Measurements from ENCODE around the gene HOXB4.

Gene HOXB4

DNA sequence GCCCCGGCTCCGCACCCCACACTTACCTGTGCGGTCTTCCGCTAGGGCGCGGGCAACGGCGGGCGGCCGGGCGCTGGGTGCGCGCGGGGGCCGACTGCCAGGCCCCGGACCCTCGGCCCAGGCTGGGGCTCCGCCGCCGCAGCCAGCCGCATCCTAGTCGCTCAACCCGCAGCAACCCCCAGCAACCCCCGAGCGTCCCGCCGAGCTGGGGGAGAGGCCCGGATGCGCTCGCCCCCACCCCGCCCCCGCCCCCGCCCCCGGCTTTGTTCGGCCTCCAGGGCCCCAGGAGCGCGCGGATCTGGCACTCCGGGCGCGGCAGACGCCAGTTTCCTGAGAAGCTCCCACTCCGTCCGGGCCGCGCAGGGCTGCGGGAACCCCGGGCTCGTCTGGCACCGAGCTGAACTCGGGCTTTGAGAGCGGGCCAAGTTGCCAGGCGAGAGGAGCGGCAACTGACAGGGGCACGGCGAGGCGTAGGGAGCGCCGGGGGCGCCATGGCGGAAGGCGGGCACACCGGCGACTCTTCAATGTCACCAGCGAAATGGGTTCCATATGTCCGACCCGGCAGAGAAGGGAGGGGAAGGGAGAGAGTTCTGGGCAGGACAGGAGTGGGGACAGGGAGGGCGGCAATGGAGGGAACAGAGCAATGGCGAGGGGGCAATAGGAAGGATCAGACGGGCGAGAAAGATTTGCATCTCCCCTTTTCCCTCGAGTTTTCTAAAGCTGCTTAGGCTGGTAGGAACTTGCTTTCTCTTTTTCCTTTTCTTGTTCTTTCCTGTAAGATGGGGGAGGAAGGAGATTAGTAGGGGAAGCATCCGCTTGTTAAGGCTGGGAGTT, 13.7 kb downstream of the HOXB4 start:
- DNase-seq, result no peak
- no peak overlapping the region for H3K4me3 ChIP-seq (ENCODE audit: low read depth, low read length)
- H3K27me3 ChIP-seq, result peaks cover 99% of the 10 kb centered on the region
- no peaks in the 10 kb centered on the region for H3K9me3 ChIP-seq
- H3K36me3 ChIP-seq, result no peaks in the 10 kb centered on the region
- no peaks in the 10 kb centered on the region for H3K4me1 ChIP-seq
- TF ChIP-seq, protein P1, sequence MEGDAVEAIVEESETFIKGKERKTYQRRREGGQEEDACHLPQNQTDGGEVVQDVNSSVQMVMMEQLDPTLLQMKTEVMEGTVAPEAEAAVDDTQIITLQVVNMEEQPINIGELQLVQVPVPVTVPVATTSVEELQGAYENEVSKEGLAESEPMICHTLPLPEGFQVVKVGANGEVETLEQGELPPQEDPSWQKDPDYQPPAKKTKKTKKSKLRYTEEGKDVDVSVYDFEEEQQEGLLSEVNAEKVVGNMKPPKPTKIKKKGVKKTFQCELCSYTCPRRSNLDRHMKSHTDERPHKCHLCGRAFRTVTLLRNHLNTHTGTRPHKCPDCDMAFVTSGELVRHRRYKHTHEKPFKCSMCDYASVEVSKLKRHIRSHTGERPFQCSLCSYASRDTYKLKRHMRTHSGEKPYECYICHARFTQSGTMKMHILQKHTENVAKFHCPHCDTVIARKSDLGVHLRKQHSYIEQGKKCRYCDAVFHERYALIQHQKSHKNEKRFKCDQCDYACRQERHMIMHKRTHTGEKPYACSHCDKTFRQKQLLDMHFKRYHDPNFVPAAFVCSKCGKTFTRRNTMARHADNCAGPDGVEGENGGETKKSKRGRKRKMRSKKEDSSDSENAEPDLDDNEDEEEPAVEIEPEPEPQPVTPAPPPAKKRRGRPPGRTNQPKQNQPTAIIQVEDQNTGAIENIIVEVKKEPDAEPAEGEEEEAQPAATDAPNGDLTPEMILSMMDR (IDR thresholded peaks at IDR 0.05; ENCODE audit: low read depth, low read length), result no peak

DNA sequence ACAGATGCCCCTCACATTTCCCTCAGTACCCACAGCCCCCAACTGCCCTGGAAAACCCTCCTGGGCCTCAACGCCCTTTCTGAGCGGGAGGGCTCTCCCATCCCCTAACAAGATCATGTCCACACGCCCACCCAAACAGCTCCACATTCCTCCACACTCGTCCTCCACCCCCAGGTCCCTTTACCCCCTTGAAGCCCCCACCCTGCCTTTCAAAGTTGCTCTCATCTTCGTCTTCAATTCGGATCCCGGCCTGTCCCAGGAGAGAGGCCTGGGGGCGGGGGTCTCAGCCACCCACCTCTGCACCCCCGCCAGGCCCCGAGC, 14.3 kb downstream of the HOXB4 start:
- H3K27me3 ChIP-seq, result peaks cover 99% of the 10 kb centered on the region
- no peaks in the 10 kb centered on the region for H3K9me3 ChIP-seq
- TF ChIP-seq, protein P1 (IDR thresholded peaks at IDR 0.05; ENCODE audit: low read depth, low read length), result no peak
- H3K4me3 ChIP-seq (ENCODE audit: low read depth, low read length), result no peak overlapping the region
- H3K4me1 ChIP-seq, result no peaks in the 10 kb centered on the region
- H3K36me3 ChIP-seq, result no peaks in the 10 kb centered on the region
- no peak for DNase-seq

DNA sequence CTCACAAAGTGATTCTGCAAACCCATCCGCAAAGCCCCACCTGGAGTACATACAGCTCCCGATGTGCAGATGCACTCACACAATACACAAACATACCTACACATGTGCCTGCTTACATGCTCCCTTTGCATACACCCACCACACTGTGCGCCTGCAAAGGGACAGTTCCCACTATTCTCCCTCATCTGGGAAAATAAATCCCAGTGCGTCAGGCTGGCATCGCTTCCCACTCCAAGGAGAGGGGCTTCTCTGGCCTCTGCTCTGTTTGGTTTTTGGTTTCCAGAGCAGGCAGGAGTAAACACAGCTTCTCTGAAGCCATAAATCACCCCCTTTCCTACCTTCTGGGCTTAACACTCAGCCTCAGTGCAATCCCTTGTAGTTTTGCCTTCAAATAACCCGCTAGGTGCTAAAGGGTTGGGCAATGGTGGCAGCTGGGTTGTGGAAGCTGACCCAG, 14.7 kb downstream of the HOXB4 start:
- DNase-seq, result no peak
- H3K36me3 ChIP-seq, result no peaks in the 10 kb centered on the region
- H3K27me3 ChIP-seq, result peaks cover 99% of the 10 kb centered on the region
- no peak overlapping the region for H3K4me3 ChIP-seq (ENCODE audit: low read depth, low read length)
- H3K9me3 ChIP-seq, result no peaks in the 10 kb centered on the region
- TF ChIP-seq, protein P1 (IDR thresholded peaks at IDR 0.05; ENCODE audit: low read depth, low read length), result no peak
- no peaks in the 10 kb centered on the region for H3K4me1 ChIP-seq

DNA sequence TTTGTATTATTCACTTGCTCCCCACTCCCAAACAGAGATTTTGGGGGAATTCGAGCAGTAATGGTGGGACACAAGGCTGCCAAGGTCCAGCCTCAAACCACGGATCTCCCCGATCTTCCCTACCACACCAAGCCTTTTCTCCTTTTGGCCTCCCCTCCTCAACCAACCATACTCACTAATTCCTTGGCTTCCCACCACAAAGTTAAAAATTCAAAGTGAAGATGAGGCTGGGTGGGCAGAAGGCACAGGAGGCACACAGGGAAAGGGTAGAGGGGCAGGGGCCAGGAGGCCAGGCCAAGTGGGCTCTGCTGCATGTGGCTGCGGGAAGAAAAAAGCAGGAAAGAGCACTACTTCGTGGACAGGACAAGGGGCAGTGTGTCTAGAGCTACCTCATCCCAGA, 15.2 kb downstream of the HOXB4 start:
- H3K4me3 ChIP-seq (ENCODE audit: low read depth, low read length), result no peak overlapping the region
- TF ChIP-seq, protein P1 (IDR thresholded peaks at IDR 0.05; ENCODE audit: low read depth, low read length), result no peak
- no peak for DNase-seq
- no peaks in the 10 kb centered on the region for H3K4me1 ChIP-seq
- H3K9me3 ChIP-seq, result no peaks in the 10 kb centered on the region
- peaks cover 99% of the 10 kb centered on the region for H3K27me3 ChIP-seq
- H3K36me3 ChIP-seq, result no peaks in the 10 kb centered on the region

DNA sequence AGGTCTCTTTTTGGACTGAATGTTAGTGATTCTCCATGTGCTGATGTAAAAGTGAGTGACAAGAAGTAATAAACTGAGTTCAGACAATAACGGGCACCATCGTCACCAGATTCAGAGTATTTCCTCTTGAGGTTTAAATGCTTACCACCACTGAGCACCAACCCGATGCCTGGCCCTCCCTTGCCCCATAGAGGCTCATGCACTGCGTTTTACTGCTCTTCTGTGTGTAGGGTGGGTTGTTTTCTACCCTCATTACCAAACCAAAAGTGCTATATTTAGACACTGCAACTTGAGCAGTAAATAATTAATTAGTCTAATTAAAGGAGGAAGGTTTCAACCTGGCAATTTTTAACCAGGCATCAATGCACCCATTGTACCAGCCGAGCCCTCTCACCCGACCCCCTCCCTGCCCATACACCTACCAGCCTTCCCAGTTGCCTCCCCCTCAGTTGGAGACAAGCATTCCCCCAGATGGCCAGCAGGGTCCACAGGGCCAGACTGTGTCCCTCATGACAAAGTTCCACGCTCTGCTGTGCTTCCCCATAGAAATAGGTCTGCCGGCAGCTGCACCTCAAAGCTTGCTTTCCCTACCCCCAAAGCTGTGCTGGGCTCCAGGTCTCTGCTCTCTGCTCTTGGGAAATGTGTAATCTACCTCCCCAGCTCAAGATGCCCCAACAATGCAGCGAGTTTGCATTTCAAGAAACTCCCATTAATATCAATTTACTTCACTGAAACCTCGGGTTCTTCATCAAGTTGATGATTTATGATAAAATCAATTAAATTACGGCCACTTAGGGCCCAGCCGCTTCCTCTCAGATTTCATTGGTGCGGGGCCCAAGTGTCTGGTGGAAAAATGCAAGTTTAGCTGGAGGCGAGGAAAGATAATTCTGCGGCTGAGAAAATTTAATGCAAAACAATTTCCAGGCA, 16.0 kb downstream of the HOXB4 start:
- Histone ChIP-seq H3K27me3 (peaks cover 99% of the 10 kb centered on the region), H3K36me3 (no peaks in the 10 kb centered on the region), H3K4me1 (no peaks in the 10 kb centered on the region), H3K4me3 (ENCODE audit: low read depth, low read length) (no peak overlapping the region), H3K9me3 (no peaks in the 10 kb centered on the region)
- TF ChIP-seq, protein P1 (IDR thresholded peaks at IDR 0.05; ENCODE audit: low read depth, low read length), result peak; percentile 35; the same call in 1 of the 2 replicates
- no peak for DNase-seq

Measured in BE2C (cell line).